ENCODE measurements around the gene GNG3. TPM values are rescaled to one million over a fixed set of nuclear protein-coding genes. Genes with fewer than 3 reads are reported as not detected.

Gene GNG3
- total RNA-seq, 1 donor, result not detected

GRCh38 chr11:62677714-62678113 lies 29.8 kb upstream of the GNG3 start:
- no peak for TF ChIP-seq CTCF (IDR thresholded peaks at IDR 0.05; ENCODE audit: insufficient read depth, low read length)
- no peak for DNase-seq (ENCODE audit: low read depth)
- peak overlapping the region; percentile 76 for H3K4me3 ChIP-seq (ENCODE audit: low read depth, low read length)

GRCh38 chr11:62678433-62678769 lies 29.1 kb upstream of the GNG3 start:
- H3K4me3 ChIP-seq (ENCODE audit: low read depth, low read length), result peak overlapping the region; percentile 76
- TF ChIP-seq CTCF (IDR thresholded peaks at IDR 0.05; ENCODE audit: insufficient read depth, low read length), result no peak
- DNase-seq (ENCODE audit: low read depth), result no peak

- peak; percentile 95 for DNase-seq (ENCODE audit: low read depth)
- TF ChIP-seq CTCF (IDR thresholded peaks at IDR 0.05; ENCODE audit: insufficient read depth, low read length), result no peak
- peak within 1 kb of the TSS; percentile 76 for H3K4me3 ChIP-seq (ENCODE audit: low read depth, low read length)
Measured at GRCh38 chr11:62678770-62679696, 28.4 kb upstream of the GNG3 start, which contains the start of gene UBXN1. Gene UBXN1, minus strand, starts transcription at chr11:62679073. Its CDS starts 150 bp downstream, at chr11:62678923.

GRCh38 chr11:62680825-62681240 lies 26.6 kb upstream of the GNG3 start:
- peak; percentile 91 for DNase-seq (ENCODE audit: low read depth)
- H3K4me3 ChIP-seq (ENCODE audit: low read depth, low read length), result no peak overlapping the region
- TF ChIP-seq CTCF (IDR thresholded peaks at IDR 0.05; ENCODE audit: insufficient read depth, low read length), result peak; percentile 80

- no peak for TF ChIP-seq CTCF (IDR thresholded peaks at IDR 0.05; ENCODE audit: insufficient read depth, low read length)
- no peak overlapping the region for H3K4me3 ChIP-seq (ENCODE audit: low read depth, low read length)
- DNase-seq (ENCODE audit: low read depth), result no peak
Measured at GRCh38 chr11:62682518-62682917, 25.0 kb upstream of the GNG3 start.

GRCh38 chr11:62687508-62688396 lies 19.7 kb upstream of the GNG3 start:
- DNase-seq (ENCODE audit: low read depth), result no peak
- no peak for TF ChIP-seq CTCF (IDR thresholded peaks at IDR 0.05; ENCODE audit: insufficient read depth, low read length)

More at GRCh38 chr11:62687508-62688396, 19.7 kb upstream of the GNG3 start:
- peak overlapping the region; percentile 84 for H3K4me3 ChIP-seq (ENCODE audit: low read depth, low read length)

Data from fibroblast of the aortic adventitia (primary cell).